CD4-positive, alpha-beta memory T cell (primary cell): ENCODE measurements around the gene BEX3. TPM values are rescaled to one million over a fixed set of nuclear protein-coding genes. Genes with fewer than 3 reads are reported as not detected.

Experiments
- CTCF ChIA-PET: fragments of 350-600 bp; sonication (Branson Sonifier 250); formaldehyde crosslinking; loops from one replicate; lab custom pipeline; 2021; ENCODE audit warnings: inconsistent platforms; ENCODE audit not compliant: partially characterized antibody; lab: Charles Lee
- POLR2A ChIA-PET: fragments of 350-600 bp; sonication (Branson Sonifier 250); formaldehyde crosslinking; loops from one replicate; lab custom pipeline; 2021; ENCODE audit not compliant: partially characterized antibody; lab: Charles Lee
- DNase-seq, 5 donors: peaks; one replicate each; pipeline versions ENCODE4 v3.0.0 to v3.0.0-alpha.2; 2020 to 2022; ENCODE audit warnings: mixed read lengths in 1 of 5
- H3K27ac ChIP-seq: one replicate; pipeline ENCODE4 v1.7.0; 2013; ENCODE audit warnings: low read depth, low read length
- H3K27me3 ChIP-seq: 2 replicates; pipeline ENCODE4 v1.7.0; 2013; ENCODE audit warnings: mild to moderate bottlenecking, low read length, moderate library complexity; ENCODE audit not compliant: insufficient read depth
- H3K36me3 ChIP-seq: 2 replicates; pipeline ENCODE4 v1.7.0; 2013; ENCODE audit warnings: mild to moderate bottlenecking, low read length, moderate library complexity; ENCODE audit not compliant: insufficient read depth
- H3K4me1 ChIP-seq: 2 replicates; pipeline ENCODE4 v1.7.0; 2013; ENCODE audit warnings: mild to moderate bottlenecking, low read length, moderate library complexity; ENCODE audit not compliant: insufficient read depth
- H3K4me3 ChIP-seq, 2 donors: one replicate each; pipeline ENCODE4 v1.7.0; 2013; ENCODE audit warnings: low read length in 2 of 2, mild to moderate bottlenecking in 1 of 2
- H3K9me3 ChIP-seq, 2 donors: one replicate each; pipeline ENCODE4 v1.7.0; 2013; ENCODE audit warnings: low read length in 2 of 2, control low read depth in 1 of 2; ENCODE audit not compliant: control insufficient read depth in 1 of 2
- H3K27ac Mint-ChIP-seq, 7 donors: one replicate each; pipeline ENCODE4 v1.8.0; 2020 to 2021; ENCODE audit warnings: mixed read lengths in 7 of 7, mild to moderate bottlenecking in 6 of 7, inconsistent platforms in 3 of 7, moderate library complexity in 3 of 7
- H3K27me3 Mint-ChIP-seq, 2 donors: one replicate each; pipeline ENCODE4 v1.8.0; 2020 to 2021; ENCODE audit warnings: mixed read lengths in 2 of 2
- H3K36me3 Mint-ChIP-seq, 2 donors: one replicate each; pipeline ENCODE4 v1.8.0; 2020 to 2021; ENCODE audit warnings: mixed read lengths in 2 of 2, inconsistent platforms in 1 of 2, mild to moderate bottlenecking in 1 of 2
- H3K4me1 Mint-ChIP-seq, 4 donors: one replicate each; pipeline ENCODE4 v1.8.0; 2020 to 2021; ENCODE audit warnings: mixed read lengths in 4 of 4, mild to moderate bottlenecking in 1 of 4
- H3K4me3 Mint-ChIP-seq, 8 donors: one replicate each; pipeline ENCODE4 v1.8.0; 2020 to 2021; ENCODE audit warnings: mixed read lengths in 8 of 8, mild to moderate bottlenecking in 7 of 8, moderate library complexity in 6 of 8, inconsistent platforms in 3 of 8
- H3K9me3 Mint-ChIP-seq, 8 donors: one replicate each; pipeline ENCODE4 v1.8.0; 2020 to 2021; ENCODE audit warnings: mixed read lengths in 8 of 8, mild to moderate bottlenecking in 5 of 8, inconsistent platforms in 3 of 8, moderate library complexity in 1 of 8
- intact Hi-C: fragments of 100-400 bp; cut with micrococcal nuclease; formaldehyde crosslinking; loops from one replicate; pipeline ENCODE4 v1.15.1; 2023
- polyA plus RNA-seq, 2 donors: library from polyadenylated mRNA; unstranded; fragments of 300-500 nt; fragmentation: Illumina TruSeq; gene quantifications; one replicate each; pipeline ENCODE4 v1.2.3, GENCODE V29; 2021
- total RNA-seq, 2 experiments: library from RNA; stranded (reverse); gene quantifications; one replicate each; pipeline ENCODE4 v1.2.3, GENCODE V29; 2021

The BEX3 gene
- total and polyA plus RNA-seq, 4 experiments from 2014 or later: 50.6 to 94.0 (median 69.0) TPM

DNA sequence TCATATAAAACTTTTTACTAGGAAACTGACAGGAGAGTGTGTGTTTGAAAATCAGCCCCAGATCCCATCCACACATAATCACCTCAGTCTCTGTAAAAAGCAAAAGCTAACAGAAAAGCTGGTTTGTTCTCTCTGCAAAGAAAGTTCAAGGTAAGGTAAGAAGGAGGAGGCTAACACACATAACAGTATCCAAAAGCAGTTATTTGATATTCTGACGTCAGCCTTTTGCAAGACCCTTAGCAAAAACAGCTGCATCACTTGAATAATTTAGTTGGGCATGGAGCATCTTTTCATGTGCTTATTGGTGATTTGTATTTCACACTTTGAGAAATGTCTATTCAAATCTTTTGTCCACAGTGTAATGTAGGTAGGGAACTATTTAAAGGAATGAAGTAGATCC, 14.5 kb upstream of the BEX3 start:
- H3K4me3 Mint-ChIP-seq: no peak overlapping the region
- H3K27me3 ChIP-seq: no peaks in the 10 kb centered on the region

DNA sequence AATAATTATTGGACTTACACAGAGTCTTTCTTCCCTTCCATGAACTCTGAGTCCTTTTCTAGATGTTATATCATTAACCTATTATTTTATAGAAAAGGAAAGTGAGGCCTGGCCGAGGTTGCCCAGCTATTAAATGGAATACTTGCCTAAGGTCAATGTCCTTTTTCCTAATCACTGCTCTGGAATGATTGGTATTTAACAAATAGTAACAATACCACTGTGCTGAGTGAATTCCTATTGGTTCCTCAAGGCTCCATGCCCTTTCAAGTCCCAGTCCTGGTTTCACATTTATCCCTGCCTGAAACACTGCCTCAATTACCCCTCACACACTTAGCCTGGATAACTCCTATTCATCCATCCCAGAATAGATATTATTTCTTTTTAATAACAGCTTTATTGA, 13.9 kb upstream of the BEX3 start:
- peaks cover 0 to 2% of the 10 kb centered on the region in 2 donors for H3K27me3 Mint-ChIP-seq
- Histone ChIP-seq H3K27ac (no peak overlapping the region), H3K4me1 (no peaks in the 10 kb centered on the region), H3K4me3 (no peak overlapping the region), H3K36me3 (no peaks in the 10 kb centered on the region), H3K9me3 (no peaks in the 10 kb centered on the region), H3K27me3 (no peaks in the 10 kb centered on the region)
- H3K27ac Mint-ChIP-seq: no peak overlapping the region
- ChIA-PET POLR2A (no interaction called here), CTCF (no interaction called here)
- DNase-seq: no peak
- H3K36me3 Mint-ChIP-seq: no peaks in the 10 kb centered on the region
- intact Hi-C loops: no loop called here
- H3K4me3 Mint-ChIP-seq: no peak overlapping the region
- H3K4me1 Mint-ChIP-seq: no peaks in the 10 kb centered on the region
- H3K9me3 Mint-ChIP-seq: no peaks in the 10 kb centered on the region

More for the DNA sequence above, 14.5 kb upstream of the BEX3 start:
- H3K4me3 ChIP-seq: no peak overlapping the region
- H3K36me3 ChIP-seq: no peaks in the 10 kb centered on the region
- H3K9me3 ChIP-seq: no peaks in the 10 kb centered on the region
- no peaks in the 10 kb centered on the region for H3K4me1 ChIP-seq
- intact Hi-C loops: no loop called here
- Mint-ChIP-seq H3K27ac (no peak overlapping the region), H3K9me3 (no peaks in the 10 kb centered on the region), H3K4me1 (peaks cover under 1 to 6% (median under 1%) of the 10 kb centered on the region in 4 donors), H3K36me3 (no peaks in the 10 kb centered on the region), H3K27me3 (peaks cover 0 to 2% of the 10 kb centered on the region in 2 donors)
- H3K27ac ChIP-seq: no peak overlapping the region
- CTCF ChIA-PET: no interaction called here
- POLR2A ChIA-PET: no interaction called here
- no peak for DNase-seq

DNA sequence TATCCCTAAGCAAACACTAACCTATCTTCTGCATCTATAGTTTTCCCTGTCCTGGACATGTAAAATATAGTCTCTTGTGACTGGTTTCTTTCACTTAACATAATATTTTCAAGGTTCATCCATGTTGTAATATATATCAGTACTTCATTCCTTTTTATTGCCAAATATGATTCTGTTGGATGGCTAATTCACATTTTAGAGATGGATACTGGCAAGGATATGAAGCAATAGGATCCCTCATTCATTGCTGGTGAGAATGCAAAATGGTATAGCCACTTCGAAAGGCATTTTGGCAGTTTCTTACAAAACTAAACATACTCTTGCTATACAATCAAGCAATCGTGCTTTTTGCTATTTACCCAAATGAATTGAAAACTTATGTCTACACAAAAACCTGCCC, 13.3 kb upstream of the BEX3 start:
- no peak overlapping the region for H3K27ac Mint-ChIP-seq
- no peaks in the 10 kb centered on the region for H3K4me1 Mint-ChIP-seq
- ChIA-PET CTCF (no interaction called here), POLR2A (no interaction called here)
- Histone ChIP-seq H3K27me3 (no peaks in the 10 kb centered on the region), H3K27ac (no peak overlapping the region), H3K36me3 (no peaks in the 10 kb centered on the region), H3K9me3 (no peaks in the 10 kb centered on the region), H3K4me1 (no peaks in the 10 kb centered on the region), H3K4me3 (no peak overlapping the region)
- DNase-seq: no peak
- H3K27me3 Mint-ChIP-seq: peaks cover 0 to 2% of the 10 kb centered on the region in 2 donors
- intact Hi-C loops: no loop called here
- H3K4me3 Mint-ChIP-seq: no peak overlapping the region
- H3K9me3 Mint-ChIP-seq: no peaks in the 10 kb centered on the region
- no peaks in the 10 kb centered on the region for H3K36me3 Mint-ChIP-seq

DNA sequence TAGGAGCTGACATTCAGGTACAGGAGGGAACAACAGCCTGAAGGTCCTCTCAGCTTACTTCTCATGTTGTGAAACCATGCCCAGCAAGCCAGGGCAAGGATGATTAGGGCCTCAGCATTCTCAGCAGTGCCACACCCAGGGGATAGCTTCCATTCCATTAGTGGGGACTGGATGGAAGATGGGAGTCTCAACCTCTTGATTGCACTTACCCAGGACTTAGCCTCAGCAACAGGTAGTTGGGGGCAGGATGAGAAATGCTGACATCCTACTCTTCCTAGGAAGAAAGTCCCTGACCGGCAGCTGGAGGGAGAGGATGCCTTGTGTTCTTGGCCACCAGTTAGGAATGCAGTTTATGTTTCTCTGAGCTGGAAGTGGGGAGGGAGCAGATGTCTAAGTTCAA, 8.8 kb upstream of the BEX3 start:
- H3K4me1 ChIP-seq: no peaks in the 10 kb centered on the region
- Mint-ChIP-seq H3K9me3 (no peaks in the 10 kb centered on the region), H3K36me3 (no peaks in the 10 kb centered on the region), H3K27me3 (peaks cover 0 to 2% of the 10 kb centered on the region in 2 donors), H3K4me1 (no peaks in the 10 kb centered on the region), H3K27ac (no peak overlapping the region), H3K4me3 (no peak overlapping the region)
- no peaks in the 10 kb centered on the region for H3K9me3 ChIP-seq
- H3K36me3 ChIP-seq: no peaks in the 10 kb centered on the region
- no peaks in the 10 kb centered on the region for H3K27me3 ChIP-seq
- CTCF ChIA-PET: no interaction called here
- POLR2A ChIA-PET: no interaction called here
- H3K4me3 ChIP-seq: no peak overlapping the region
- DNase-seq: no peak
- H3K27ac ChIP-seq: no peak overlapping the region
- intact Hi-C loops: no loop called here

DNA sequence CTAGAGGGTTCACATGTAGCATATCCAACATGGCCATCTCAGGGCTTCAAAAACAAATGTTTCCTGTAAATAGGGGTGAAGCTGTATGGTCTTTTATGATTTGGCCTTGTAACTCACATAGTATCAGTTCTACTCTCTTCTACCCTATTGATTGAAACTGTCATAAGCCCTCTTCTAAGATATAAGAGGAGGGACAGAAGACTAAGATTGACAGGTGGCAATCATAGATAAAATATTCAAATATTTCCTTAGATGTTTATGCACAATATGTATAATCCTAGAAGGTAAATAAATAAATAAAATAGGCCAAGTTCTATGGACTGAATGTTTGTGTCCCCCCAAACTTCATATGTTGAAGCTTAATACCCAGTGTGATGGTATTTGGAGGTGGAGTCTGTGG, 6.9 kb upstream of the BEX3 start:
- H3K4me1 ChIP-seq: no peaks in the 10 kb centered on the region
- no peaks in the 10 kb centered on the region for H3K27me3 ChIP-seq
- ChIA-PET POLR2A (no interaction called here), CTCF (no interaction called here)
- no peak overlapping the region for H3K27ac ChIP-seq
- intact Hi-C loops: no loop called here
- H3K9me3 Mint-ChIP-seq: no peaks in the 10 kb centered on the region
- no peaks in the 10 kb centered on the region for H3K36me3 Mint-ChIP-seq
- DNase-seq: no peak
- H3K36me3 ChIP-seq: no peaks in the 10 kb centered on the region
- no peaks in the 10 kb centered on the region for H3K4me1 Mint-ChIP-seq
- peaks cover 0 to 2% of the 10 kb centered on the region in 2 donors for H3K27me3 Mint-ChIP-seq
- no peak overlapping the region for H3K27ac Mint-ChIP-seq
- no peak overlapping the region for H3K4me3 Mint-ChIP-seq
- no peaks in the 10 kb centered on the region for H3K9me3 ChIP-seq
- no peak overlapping the region for H3K4me3 ChIP-seq

DNA sequence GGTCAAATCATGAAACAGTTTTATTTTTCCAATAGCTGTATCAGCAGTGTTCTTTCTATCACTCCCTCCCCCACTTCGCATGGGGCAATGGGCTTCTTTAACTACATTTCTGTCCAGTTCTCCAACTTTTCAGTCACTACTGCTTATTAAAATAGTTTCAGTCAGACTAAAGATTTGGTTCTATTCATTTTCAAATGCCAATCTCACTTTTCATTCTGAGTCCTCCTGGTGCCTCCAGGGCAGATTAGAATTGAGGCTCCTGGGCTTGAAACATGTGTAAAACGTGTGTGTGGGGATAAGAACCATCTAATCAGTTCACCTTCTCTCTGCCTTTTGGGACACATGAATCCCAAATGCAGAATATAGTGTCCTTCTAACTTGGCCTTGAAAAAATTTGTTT, 3.5 kb upstream of the BEX3 start:
- Mint-ChIP-seq H3K4me1 (peaks cover 3 to 8% (median 5%) of the 10 kb centered on the region in 4 donors), H3K4me3 (no peak overlapping the region), H3K27ac (no peak overlapping the region), H3K36me3 (no peaks in the 10 kb centered on the region), H3K9me3 (no peaks in the 10 kb centered on the region), H3K27me3 (no peaks in the 10 kb centered on the region)
- Histone ChIP-seq H3K4me1 (no peaks in the 10 kb centered on the region), H3K36me3 (no peaks in the 10 kb centered on the region), H3K4me3 (no peak overlapping the region), H3K27ac (no peak overlapping the region), H3K9me3 (no peaks in the 10 kb centered on the region), H3K27me3 (no peaks in the 10 kb centered on the region)
- POLR2A ChIA-PET: no interaction called here
- CTCF ChIA-PET: interaction anchor here (1.6 kb wide), 1 partner anchor 29 kb away, joined by 4 read pairs; no protein-coding TSS in a partner anchor
- intact Hi-C loops: no loop called here
- DNase-seq: no peak

DNA sequence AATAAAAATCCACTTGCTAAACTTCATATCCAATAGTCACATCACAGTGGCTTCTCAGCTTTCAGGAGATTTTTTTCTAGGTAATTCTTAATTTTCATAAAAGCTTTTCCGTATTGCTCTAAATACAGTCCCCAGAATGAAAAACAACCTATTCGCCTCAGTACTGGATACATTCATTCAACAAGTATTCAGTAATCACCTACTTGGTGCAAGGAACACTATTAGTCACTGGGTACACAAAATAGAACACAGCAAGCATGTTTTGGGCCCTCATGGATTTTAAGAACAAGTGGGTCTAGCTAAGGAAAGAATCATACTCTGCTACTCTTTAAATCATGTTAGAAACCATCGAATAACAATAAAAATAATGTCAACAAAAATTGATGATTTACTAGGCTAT, 2.8 kb upstream of the BEX3 start:
- Histone ChIP-seq H3K4me3 (no peak overlapping the region), H3K27ac (no peak overlapping the region), H3K27me3 (no peaks in the 10 kb centered on the region), H3K9me3 (no peaks in the 10 kb centered on the region), H3K4me1 (no peaks in the 10 kb centered on the region), H3K36me3 (no peaks in the 10 kb centered on the region)
- Mint-ChIP-seq H3K9me3 (no peaks in the 10 kb centered on the region), H3K27ac (no peak overlapping the region), H3K4me3 (no peak overlapping the region), H3K36me3 (no peaks in the 10 kb centered on the region), H3K27me3 (no peaks in the 10 kb centered on the region), H3K4me1 (peaks cover 3 to 8% (median 5%) of the 10 kb centered on the region in 4 donors)
- no peak for DNase-seq
- CTCF ChIA-PET: interaction anchor here (1.3 kb wide), 1 partner anchor 89 kb away, joined by 4 read pairs; no protein-coding TSS in a partner anchor
- POLR2A ChIA-PET: no interaction called here
- intact Hi-C loops: no loop called here

DNA sequence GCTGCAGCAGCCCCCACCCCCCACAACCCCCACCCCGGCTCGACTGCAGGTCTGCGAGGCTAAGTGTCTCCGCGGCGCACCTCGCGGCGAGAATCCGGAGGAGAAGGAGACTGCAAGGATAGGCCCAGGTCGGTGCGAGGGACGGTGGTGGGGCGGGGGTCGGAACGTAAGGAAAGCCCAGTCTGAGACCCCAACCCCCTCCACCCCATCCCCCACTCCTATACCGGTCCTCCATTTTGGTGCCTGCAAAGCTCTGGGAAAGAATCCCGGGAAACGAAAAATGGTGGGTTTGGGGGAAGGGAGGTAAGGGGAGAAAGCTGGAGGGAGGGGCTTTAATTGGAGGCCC, 614 bp downstream of the BEX3 start:
- peak overlapping the region in 3 of 7 donors; percentile 9 to 38 (median 22) for H3K27ac Mint-ChIP-seq
- POLR2A ChIA-PET: interaction anchor here (0.6 kb wide), 1 partner anchor 83 kb away, joined by 3 read pairs; no protein-coding TSS in a partner anchor

More for the DNA sequence above, 614 bp downstream of the BEX3 start:
- Histone ChIP-seq H3K36me3 (no peaks in the 10 kb centered on the region), H3K9me3 (no peaks in the 10 kb centered on the region), H3K27ac (no peak overlapping the region), H3K4me3 (no peak overlapping the region), H3K4me1 (no peaks in the 10 kb centered on the region), H3K27me3 (no peaks in the 10 kb centered on the region)
- DNase-seq: no peak
- Mint-ChIP-seq H3K4me3 (peak overlapping the region; percentile 75 to 85 (median 82)), H3K36me3 (no peaks in the 10 kb centered on the region), H3K4me1 (peaks cover 3 to 8% (median 5%) of the 10 kb centered on the region in 4 donors), H3K27me3 (no peaks in the 10 kb centered on the region), H3K9me3 (no peaks in the 10 kb centered on the region)
- intact Hi-C loops: no loop called here
- CTCF ChIA-PET: no interaction called here
